D721Med (cell line): Measurements from ENCODE around the gene DOCK1.

Experiments used
- DNase-seq: peaks from one replicate; pipeline ENCODE4 v3.0.0; 2011; ENCODE audit warnings: low spot score; ENCODE audit not compliant: insufficient read length
- FAIRE-seq: peaks from 2 replicates; lab custom pipeline; 2011; peaks lifted over from hg19 to GRCh38; lab: Jason Lieb, UNC
- TF ChIP-seq, protein P1 (sequence below): IDR thresholded peaks from 2 replicates; pipeline ENCODE4 v1.5.1; 2012; ENCODE audit warnings: mild to moderate bottlenecking, control low read depth; ENCODE audit not compliant: insufficient read depth; ENCODE audit errors: missing control alignments

DOCK1 gene

DNA sequence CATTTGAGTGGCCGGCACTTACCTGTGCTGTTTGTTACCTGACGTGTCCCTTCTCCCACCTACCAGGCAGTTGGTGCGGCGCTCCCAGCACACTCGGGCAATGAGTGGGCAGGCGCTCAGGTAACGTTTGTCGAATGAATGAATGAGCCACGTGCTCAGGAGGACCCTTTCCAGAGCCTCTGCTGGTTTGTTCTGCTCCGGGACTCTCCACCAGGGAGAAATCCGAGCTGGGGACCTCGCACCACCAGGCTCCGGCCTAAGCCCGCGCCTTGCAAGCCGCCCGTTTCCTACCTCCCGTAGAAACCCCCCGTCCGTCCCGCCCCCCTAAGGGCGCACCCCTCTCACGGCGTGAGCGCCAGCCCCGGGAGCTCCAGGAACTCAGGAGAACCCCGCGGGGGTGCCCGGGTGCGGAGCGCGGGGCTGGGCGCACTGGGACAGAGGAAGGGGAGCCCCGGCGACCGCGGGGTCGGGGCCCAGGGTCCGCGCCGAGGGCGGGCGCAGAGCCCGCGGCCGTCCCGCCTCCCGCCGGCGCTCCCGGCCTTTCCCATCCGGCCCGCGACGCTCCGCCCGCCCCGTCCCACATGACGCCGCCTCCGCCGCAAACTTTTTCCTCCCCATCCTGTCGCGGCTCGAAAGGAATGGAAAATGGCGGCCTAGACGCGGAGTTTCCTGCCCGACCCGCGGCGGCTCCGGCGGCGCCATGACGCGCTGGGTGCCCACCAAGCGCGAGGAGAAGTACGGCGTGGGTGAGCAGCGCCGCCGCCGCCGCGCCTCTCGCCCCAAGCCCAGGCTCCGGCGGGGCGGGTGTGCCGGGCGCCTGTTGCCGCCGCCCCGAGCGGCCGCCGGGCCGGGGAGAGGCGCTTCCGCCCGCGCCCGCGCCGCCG lies at the start of gene DOCK1:
Gene DOCK1, plus strand, starts transcription at position 611 of the 884 bp plus-strand sequence. Its CDS starts 90 bp downstream, at position 701.
- FAIRE-seq = no peak
- no peak for DNase-seq
- TF ChIP-seq, protein P1, sequence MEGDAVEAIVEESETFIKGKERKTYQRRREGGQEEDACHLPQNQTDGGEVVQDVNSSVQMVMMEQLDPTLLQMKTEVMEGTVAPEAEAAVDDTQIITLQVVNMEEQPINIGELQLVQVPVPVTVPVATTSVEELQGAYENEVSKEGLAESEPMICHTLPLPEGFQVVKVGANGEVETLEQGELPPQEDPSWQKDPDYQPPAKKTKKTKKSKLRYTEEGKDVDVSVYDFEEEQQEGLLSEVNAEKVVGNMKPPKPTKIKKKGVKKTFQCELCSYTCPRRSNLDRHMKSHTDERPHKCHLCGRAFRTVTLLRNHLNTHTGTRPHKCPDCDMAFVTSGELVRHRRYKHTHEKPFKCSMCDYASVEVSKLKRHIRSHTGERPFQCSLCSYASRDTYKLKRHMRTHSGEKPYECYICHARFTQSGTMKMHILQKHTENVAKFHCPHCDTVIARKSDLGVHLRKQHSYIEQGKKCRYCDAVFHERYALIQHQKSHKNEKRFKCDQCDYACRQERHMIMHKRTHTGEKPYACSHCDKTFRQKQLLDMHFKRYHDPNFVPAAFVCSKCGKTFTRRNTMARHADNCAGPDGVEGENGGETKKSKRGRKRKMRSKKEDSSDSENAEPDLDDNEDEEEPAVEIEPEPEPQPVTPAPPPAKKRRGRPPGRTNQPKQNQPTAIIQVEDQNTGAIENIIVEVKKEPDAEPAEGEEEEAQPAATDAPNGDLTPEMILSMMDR = no peak

GRCh38 chr10:126857178-126857806 lies 47.9 kb upstream of the DOCK1 start:
- FAIRE-seq (no peak), DNase-seq (no peak)
- TF ChIP-seq, protein P1 = no peak

DNA sequence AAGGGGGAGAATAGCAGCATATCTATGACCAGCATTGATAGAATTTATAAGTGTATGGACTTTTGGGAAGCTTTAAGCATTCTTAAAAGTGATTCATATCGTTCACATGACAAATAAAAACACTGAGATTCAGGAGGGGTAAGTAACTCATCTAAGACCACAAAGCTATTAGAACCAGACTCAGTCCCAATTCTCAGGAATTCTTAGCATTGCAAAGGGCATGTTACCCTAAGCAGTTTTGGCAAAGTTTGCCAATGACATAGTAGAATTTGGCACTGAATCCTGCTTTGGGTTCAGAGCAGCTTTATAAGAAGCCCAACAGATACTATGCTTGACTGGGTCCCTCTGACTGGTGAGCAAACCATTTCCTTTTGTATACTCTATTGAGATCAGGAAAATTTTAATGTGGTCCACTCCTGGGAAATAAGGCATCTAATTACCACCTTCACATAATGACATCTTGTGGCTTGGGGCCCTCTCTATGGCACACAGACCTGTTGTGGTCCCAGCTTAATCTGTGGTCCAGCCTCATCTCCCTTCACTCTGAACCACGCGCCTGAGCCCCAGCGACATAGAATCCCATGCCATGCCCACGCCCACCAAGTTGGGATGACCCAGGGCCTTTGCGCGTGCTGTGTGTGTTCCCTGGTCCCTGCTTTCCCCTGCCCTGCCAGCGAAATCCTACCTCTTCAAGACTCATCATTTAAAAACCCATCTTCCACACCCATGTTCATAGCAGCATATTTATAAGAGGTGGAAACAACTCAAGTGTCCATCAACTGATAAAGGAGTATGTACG lies 37.5 kb upstream of the DOCK1 start:
- DNase-seq (no peak), FAIRE-seq (no peak)
- TF ChIP-seq, protein P1 = no peak

DNA sequence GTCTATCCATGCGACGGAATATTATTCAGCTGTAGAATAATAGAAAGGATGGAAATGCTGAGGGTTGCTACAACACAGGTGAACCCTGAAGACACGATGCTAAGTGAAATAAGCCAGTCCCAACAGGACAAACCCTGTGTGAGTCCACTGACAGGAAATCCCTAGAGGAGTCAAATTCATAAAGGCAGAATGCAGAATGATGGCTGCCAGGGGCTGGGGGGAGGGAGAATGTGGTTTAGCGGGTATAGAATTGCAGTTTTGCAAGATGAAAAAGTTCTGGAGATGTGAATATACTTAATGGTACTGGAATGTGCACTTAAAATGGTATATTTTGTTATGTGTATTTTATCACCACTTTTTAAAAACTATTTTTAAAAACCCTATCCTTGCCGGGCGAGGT lies 36.9 kb upstream of the DOCK1 start:
- no peak for FAIRE-seq
- TF ChIP-seq, protein P1 = no peak
- DNase-seq = no peak

- no peak for FAIRE-seq
- TF ChIP-seq, protein P1 = no peak
- DNase-seq = no peak
Observed at GRCh38 chr10:126872135-126872534, 33.1 kb upstream of the DOCK1 start.

DNA sequence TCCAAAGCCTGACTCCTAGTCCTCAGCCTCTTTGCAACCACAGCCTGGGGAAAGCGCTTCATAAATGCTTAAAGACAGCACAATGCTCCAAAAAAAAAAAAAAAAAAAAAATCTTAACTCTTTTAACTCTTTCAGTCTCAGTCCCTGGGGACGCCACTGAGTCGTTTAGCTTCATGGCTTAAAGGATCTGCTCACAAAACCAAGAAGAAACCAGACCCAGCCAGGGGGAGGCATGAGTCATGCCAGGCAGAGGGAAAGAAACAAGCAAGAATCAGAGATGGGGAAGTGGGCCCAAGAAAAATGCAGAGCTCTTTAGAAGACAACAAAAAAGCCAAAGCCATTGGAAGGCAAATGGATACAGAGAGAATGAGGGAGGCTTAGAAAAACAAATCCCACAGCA lies 32.5 kb upstream of the DOCK1 start:
- FAIRE-seq = no peak

More for the DNA sequence above, 32.5 kb upstream of the DOCK1 start:
- no peak for DNase-seq
- TF ChIP-seq, protein P1 = no peak
